Activated naive CD8-positive, alpha-beta T cell treated with anti-CD3 and anti-CD28 coated beads for 36 hours (primary cell): ENCODE results near the gene P3H1. TPM values are rescaled to one million over a fixed set of nuclear protein-coding genes. Genes with fewer than 3 reads are reported as not detected.

Experiments used
- DNase-seq: peaks from one replicate; pipeline ENCODE4 v3.0.0; 2021
- H3K27ac Mint-ChIP-seq: one replicate; pipeline ENCODE4 v1.8.0; 2022; ENCODE audit warnings: mild to moderate bottlenecking, moderate library complexity, mixed read lengths
- H3K27me3 Mint-ChIP-seq: one replicate; pipeline ENCODE4 v1.8.0; 2022; ENCODE audit warnings: mild to moderate bottlenecking, mixed read lengths
- H3K36me3 Mint-ChIP-seq: one replicate; pipeline ENCODE4 v1.8.0; 2021; ENCODE audit warnings: mild to moderate bottlenecking, mixed read lengths
- H3K4me1 Mint-ChIP-seq: one replicate; pipeline ENCODE4 v1.8.0; 2021; ENCODE audit warnings: mixed read lengths
- H3K4me3 Mint-ChIP-seq: one replicate; pipeline ENCODE4 v1.8.0; 2022; ENCODE audit warnings: mild to moderate bottlenecking, moderate library complexity, mixed read lengths
- H3K9me3 Mint-ChIP-seq: one replicate; pipeline ENCODE4 v1.8.0; 2022; ENCODE audit warnings: mixed read lengths
- total RNA-seq, 2 experiments: library from RNA; stranded (reverse); gene quantifications; one replicate each; pipeline ENCODE4 v1.2.3, GENCODE V29; 2021

Gene P3H1
- total RNA-seq, 2 experiments from 2014 or later: 24.1 to 27.8 TPM

GRCh38 chr1:42742617-42743316 lies 24.1 kb downstream of the P3H1 start:
- DNase-seq: no peak
- H3K36me3 Mint-ChIP-seq: no peaks in the 10 kb centered on the region
- no peaks in the 10 kb centered on the region for H3K9me3 Mint-ChIP-seq
- H3K4me3 Mint-ChIP-seq: no peak overlapping the region
- no peaks in the 10 kb centered on the region for H3K27me3 Mint-ChIP-seq
- H3K27ac Mint-ChIP-seq: no peak overlapping the region
- no peaks in the 10 kb centered on the region for H3K4me1 Mint-ChIP-seq

GRCh38 chr1:42742141-42742540 lies 24.7 kb downstream of the P3H1 start:
- no peak overlapping the region for H3K27ac Mint-ChIP-seq

GRCh38 chr1:42741706-42742105 lies 25.1 kb downstream of the P3H1 start:
- peaks cover 2% of the 10 kb centered on the region for H3K4me1 Mint-ChIP-seq
- H3K9me3 Mint-ChIP-seq: no peaks in the 10 kb centered on the region

More at GRCh38 chr1:42742141-42742540, 24.7 kb downstream of the P3H1 start:
- no peak for DNase-seq
- Mint-ChIP-seq H3K36me3 (no peaks in the 10 kb centered on the region), H3K9me3 (no peaks in the 10 kb centered on the region), H3K27me3 (no peaks in the 10 kb centered on the region), H3K4me1 (peaks cover under 1% of the 10 kb centered on the region), H3K4me3 (no peak overlapping the region)

GRCh38 chr1:42740851-42741580 lies 25.8 kb downstream of the P3H1 start:
- peaks cover 2% of the 10 kb centered on the region for H3K4me1 Mint-ChIP-seq
- no peaks in the 10 kb centered on the region for H3K9me3 Mint-ChIP-seq
- no peaks in the 10 kb centered on the region for H3K36me3 Mint-ChIP-seq
- DNase-seq: no peak
- H3K4me3 Mint-ChIP-seq: no peak overlapping the region
- no peak overlapping the region for H3K27ac Mint-ChIP-seq
- no peaks in the 10 kb centered on the region for H3K27me3 Mint-ChIP-seq

More at GRCh38 chr1:42741706-42742105, 25.1 kb downstream of the P3H1 start:
- Mint-ChIP-seq H3K4me3 (no peak overlapping the region), H3K27me3 (no peaks in the 10 kb centered on the region), H3K36me3 (no peaks in the 10 kb centered on the region), H3K27ac (no peak overlapping the region)
- no peak for DNase-seq

GRCh38 chr1:42739753-42740700 lies 26.8 kb downstream of the P3H1 start, which contains the start of gene CLDN19:
Gene CLDN19 (minus strand): TSS chr1:42740236. CDS start chr1:42740063, 173 bp downstream.
- DNase-seq: no peak
- no peak within 1 kb of the TSS for H3K4me3 Mint-ChIP-seq
- H3K36me3 Mint-ChIP-seq: no peaks in the 10 kb centered on the region
- H3K27ac Mint-ChIP-seq: no peak within 1 kb of the TSS
- peaks cover 2% of the 10 kb centered on the region for H3K4me1 Mint-ChIP-seq
- H3K9me3 Mint-ChIP-seq: no peaks in the 10 kb centered on the region
- no peaks in the 10 kb centered on the region for H3K27me3 Mint-ChIP-seq

- Mint-ChIP-seq H3K4me3 (no peak overlapping the region), H3K27me3 (no peaks in the 10 kb centered on the region), H3K36me3 (no peaks in the 10 kb centered on the region), H3K4me1 (peaks cover 2% of the 10 kb centered on the region), H3K9me3 (no peaks in the 10 kb centered on the region), H3K27ac (no peak overlapping the region)
- DNase-seq: no peak
Measured at GRCh38 chr1:42738678-42739226, 28.1 kb downstream of the P3H1 start.

GRCh38 chr1:42737986-42738677 lies 28.7 kb downstream of the P3H1 start:
- Mint-ChIP-seq H3K4me3 (no peak overlapping the region), H3K36me3 (no peaks in the 10 kb centered on the region), H3K4me1 (peaks cover 2% of the 10 kb centered on the region), H3K27me3 (no peaks in the 10 kb centered on the region), H3K27ac (no peak overlapping the region), H3K9me3 (no peaks in the 10 kb centered on the region)
- no peak for DNase-seq

GRCh38 chr1:42737257-42737656 lies 29.6 kb downstream of the P3H1 start:
- Mint-ChIP-seq H3K27me3 (no peaks in the 10 kb centered on the region), H3K4me3 (no peak overlapping the region), H3K4me1 (peaks cover 2% of the 10 kb centered on the region), H3K27ac (no peak overlapping the region), H3K9me3 (no peaks in the 10 kb centered on the region), H3K36me3 (no peaks in the 10 kb centered on the region)
- DNase-seq: no peak

GRCh38 chr1:42736571-42737200 lies 30.1 kb downstream of the P3H1 start:
- Mint-ChIP-seq H3K4me3 (no peak overlapping the region), H3K27ac (no peak overlapping the region), H3K27me3 (no peaks in the 10 kb centered on the region)

GRCh38 chr1:42736152-42736551 lies 30.7 kb downstream of the P3H1 start:
- no peaks in the 10 kb centered on the region for H3K9me3 Mint-ChIP-seq
- H3K36me3 Mint-ChIP-seq: no peaks in the 10 kb centered on the region
- no peak for DNase-seq
- H3K4me1 Mint-ChIP-seq: peaks cover 2% of the 10 kb centered on the region
- H3K4me3 Mint-ChIP-seq: no peak overlapping the region
- no peaks in the 10 kb centered on the region for H3K27me3 Mint-ChIP-seq
- no peak overlapping the region for H3K27ac Mint-ChIP-seq

More at GRCh38 chr1:42736571-42737200, 30.1 kb downstream of the P3H1 start:
- Mint-ChIP-seq H3K36me3 (no peaks in the 10 kb centered on the region), H3K9me3 (no peaks in the 10 kb centered on the region), H3K4me1 (peaks cover 2% of the 10 kb centered on the region)
- no peak for DNase-seq

- Mint-ChIP-seq H3K27me3 (no peaks in the 10 kb centered on the region), H3K4me3 (no peak overlapping the region), H3K36me3 (no peaks in the 10 kb centered on the region), H3K9me3 (no peaks in the 10 kb centered on the region), H3K4me1 (peaks cover 5% of the 10 kb centered on the region), H3K27ac (no peak overlapping the region)
- DNase-seq: no peak
Measured at GRCh38 chr1:42735477-42736105, 31.2 kb downstream of the P3H1 start.

GRCh38 chr1:42735056-42735455 lies 31.8 kb downstream of the P3H1 start:
- Mint-ChIP-seq H3K4me3 (no peak overlapping the region), H3K27me3 (no peaks in the 10 kb centered on the region), H3K27ac (no peak overlapping the region), H3K4me1 (peaks cover 5% of the 10 kb centered on the region), H3K9me3 (no peaks in the 10 kb centered on the region), H3K36me3 (no peaks in the 10 kb centered on the region)
- DNase-seq: no peak

GRCh38 chr1:42734201-42735035 lies 32.4 kb downstream of the P3H1 start:
- H3K4me3 Mint-ChIP-seq: no peak overlapping the region

More at GRCh38 chr1:42734201-42735035, 32.4 kb downstream of the P3H1 start:
- DNase-seq: no peak
- no peaks in the 10 kb centered on the region for H3K36me3 Mint-ChIP-seq
- H3K9me3 Mint-ChIP-seq: no peaks in the 10 kb centered on the region
- peaks cover 5% of the 10 kb centered on the region for H3K4me1 Mint-ChIP-seq
- H3K27ac Mint-ChIP-seq: no peak overlapping the region
- no peaks in the 10 kb centered on the region for H3K27me3 Mint-ChIP-seq
